MM.1S (cell line): ENCODE data around the gene ZNF724.

Experiments used
- DNase-seq: peaks from one replicate; pipeline ENCODE4 v3.0.0-alpha.2; 2015
- H2AFZ ChIP-seq: fragments of 300-600 bp; sonication (generic); 2 replicates; pipeline ENCODE4 v1.6.0; 2016; ENCODE audit warnings: antibody characterized with exemption, low read length
- H3F3A ChIP-seq: fragments of 300-600 bp; sonication (generic); 2 replicates; pipeline ENCODE4 v1.6.1; 2016; ENCODE audit warnings: mild to moderate bottlenecking, antibody characterized with exemption, low read length, moderate library complexity, mixed read lengths; ENCODE audit not compliant: insufficient read depth
- H3K27ac ChIP-seq: fragments of 300-600 bp; sonication (generic); 2 replicates; pipeline ENCODE4 v1.5.1; 2016; ENCODE audit warnings: mild to moderate bottlenecking, low read length
- H3K27me3 ChIP-seq: fragments of 300-600 bp; sonication (generic); replicated peaks from 2 replicates; pipeline ENCODE4 v1.6.0; 2016; ENCODE audit warnings: low read length; ENCODE audit not compliant: insufficient read depth
- H3K36me3 ChIP-seq: fragments of 300-600 bp; sonication (generic); replicated peaks from 2 replicates; pipeline ENCODE4 v1.6.1; 2016; ENCODE audit warnings: mild to moderate bottlenecking, low read length, mixed read lengths; ENCODE audit not compliant: insufficient read depth
- H3K4me1 ChIP-seq: fragments of 300-600 bp; sonication (generic); 2 replicates; pipeline ENCODE4 v1.6.1; 2016; ENCODE audit warnings: low read length, mixed read lengths
- H3K4me2 ChIP-seq: fragments of 300-600 bp; sonication (generic); 2 replicates; pipeline ENCODE4 v1.6.0; 2016; ENCODE audit warnings: low read depth, low read length
- H3K4me3 ChIP-seq: fragments of 300-600 bp; sonication (generic); 2 replicates; pipeline ENCODE4 v1.5.1; 2016; ENCODE audit warnings: low read length, mixed read lengths
- H3K79me2 ChIP-seq: fragments of 300-600 bp; sonication (generic); 2 replicates; pipeline ENCODE4 v1.6.1; 2016; ENCODE audit warnings: mixed run types, low read length, mixed read lengths
- H3K9ac ChIP-seq: fragments of 300-600 bp; sonication (generic); 2 replicates; pipeline ENCODE4 v1.6.1; 2016; ENCODE audit warnings: low read length, mixed read lengths
- H3K9me2 ChIP-seq: fragments of 300-600 bp; sonication (generic); replicated peaks from 2 replicates; pipeline ENCODE4 v1.6.1; 2016; ENCODE audit warnings: mild to moderate bottlenecking, low read length, mixed read lengths; ENCODE audit not compliant: insufficient read depth
- H3K9me3 ChIP-seq: fragments of 300-600 bp; sonication (generic); replicated peaks from 2 replicates; pipeline ENCODE4 v1.6.1; 2016; ENCODE audit warnings: mild to moderate bottlenecking, low read length, mixed read lengths; ENCODE audit not compliant: insufficient read depth
- H4K20me1 ChIP-seq: fragments of 300-600 bp; sonication (generic); 2 replicates; pipeline ENCODE4 v1.6.1; 2016; ENCODE audit warnings: mild to moderate bottlenecking, low read length, moderate library complexity, mixed read lengths; ENCODE audit not compliant: insufficient read depth
- EZH2 ChIP-seq: fragments of 300-600 bp; sonication (generic); optimal IDR thresholded peaks from 2 replicates; pipeline ENCODE3; 2017; ENCODE audit warnings: low read depth, mild to moderate bottlenecking, antibody characterized with exemption, low read length, mixed read lengths
- EZH2phosphoT487 ChIP-seq: fragments of 300-600 bp; sonication (generic); IDR thresholded peaks from 2 replicates; pipeline ENCODE4 v1.6.1; 2018; ENCODE audit warnings: antibody characterized with exemption, low read length
- TF ChIP-seq, protein P1 (sequence below): fragments of 300-600 bp; sonication (generic); IDR thresholded peaks from 2 replicates; pipeline ENCODE4 v1.5.1; 2016; ENCODE audit warnings: antibody characterized with exemption, low read length, mixed read lengths

The ZNF724 gene

DNA sequence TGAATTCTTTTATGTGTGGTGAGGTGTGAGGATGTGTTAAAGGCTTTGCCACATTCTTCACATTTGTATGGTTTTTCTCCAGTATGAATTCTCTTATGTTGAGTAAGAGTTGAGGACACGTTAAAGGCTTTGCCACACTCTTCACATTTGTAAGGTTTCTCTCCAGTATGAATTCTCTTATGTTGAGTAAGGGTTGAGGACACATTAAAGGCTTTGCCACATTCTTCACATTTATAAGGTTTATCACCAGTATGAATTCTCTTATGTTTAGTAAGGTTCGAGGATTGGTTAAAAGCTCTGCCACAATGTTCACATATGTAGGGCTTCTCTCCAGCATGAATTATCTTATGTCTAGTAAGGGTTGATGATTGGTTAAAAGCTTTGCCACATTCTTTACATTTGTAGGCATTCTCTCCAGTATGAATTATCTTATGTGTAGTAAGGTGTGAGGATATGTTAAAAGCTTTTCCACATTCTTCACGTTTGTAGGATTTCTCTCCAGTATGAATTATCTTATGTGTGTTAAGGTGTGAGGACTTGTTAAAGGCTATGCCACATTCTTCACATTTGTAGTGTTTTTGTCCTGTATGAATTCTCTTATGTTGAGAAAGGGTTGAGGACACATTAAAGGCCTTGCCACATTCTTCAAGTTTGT lies 27.1 kb downstream of the ZNF724 start:
- Histone ChIP-seq H3K9ac (no peak overlapping the region), H3K9me3 (no peaks in the 10 kb centered on the region), H2AFZ (no peak overlapping the region), H4K20me1 (no peaks in the 10 kb centered on the region), H3K27me3 (no peaks in the 10 kb centered on the region), H3K4me1 (no peaks in the 10 kb centered on the region), H3K9me2 (no peaks in the 10 kb centered on the region), H3K4me2 (no peak overlapping the region), H3K79me2 (no peaks in the 10 kb centered on the region), H3F3A (no peaks in the 10 kb centered on the region), H3K36me3 (peaks cover 21% of the 10 kb centered on the region), H3K4me3 (no peak overlapping the region), H3K27ac (no peak overlapping the region)
- no peak for DNase-seq
- no peak for TF ChIP-seq EZH2
- TF ChIP-seq, protein P1, sequence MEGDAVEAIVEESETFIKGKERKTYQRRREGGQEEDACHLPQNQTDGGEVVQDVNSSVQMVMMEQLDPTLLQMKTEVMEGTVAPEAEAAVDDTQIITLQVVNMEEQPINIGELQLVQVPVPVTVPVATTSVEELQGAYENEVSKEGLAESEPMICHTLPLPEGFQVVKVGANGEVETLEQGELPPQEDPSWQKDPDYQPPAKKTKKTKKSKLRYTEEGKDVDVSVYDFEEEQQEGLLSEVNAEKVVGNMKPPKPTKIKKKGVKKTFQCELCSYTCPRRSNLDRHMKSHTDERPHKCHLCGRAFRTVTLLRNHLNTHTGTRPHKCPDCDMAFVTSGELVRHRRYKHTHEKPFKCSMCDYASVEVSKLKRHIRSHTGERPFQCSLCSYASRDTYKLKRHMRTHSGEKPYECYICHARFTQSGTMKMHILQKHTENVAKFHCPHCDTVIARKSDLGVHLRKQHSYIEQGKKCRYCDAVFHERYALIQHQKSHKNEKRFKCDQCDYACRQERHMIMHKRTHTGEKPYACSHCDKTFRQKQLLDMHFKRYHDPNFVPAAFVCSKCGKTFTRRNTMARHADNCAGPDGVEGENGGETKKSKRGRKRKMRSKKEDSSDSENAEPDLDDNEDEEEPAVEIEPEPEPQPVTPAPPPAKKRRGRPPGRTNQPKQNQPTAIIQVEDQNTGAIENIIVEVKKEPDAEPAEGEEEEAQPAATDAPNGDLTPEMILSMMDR, result no peak
- TF ChIP-seq EZH2phosphoT487, result no peak

DNA sequence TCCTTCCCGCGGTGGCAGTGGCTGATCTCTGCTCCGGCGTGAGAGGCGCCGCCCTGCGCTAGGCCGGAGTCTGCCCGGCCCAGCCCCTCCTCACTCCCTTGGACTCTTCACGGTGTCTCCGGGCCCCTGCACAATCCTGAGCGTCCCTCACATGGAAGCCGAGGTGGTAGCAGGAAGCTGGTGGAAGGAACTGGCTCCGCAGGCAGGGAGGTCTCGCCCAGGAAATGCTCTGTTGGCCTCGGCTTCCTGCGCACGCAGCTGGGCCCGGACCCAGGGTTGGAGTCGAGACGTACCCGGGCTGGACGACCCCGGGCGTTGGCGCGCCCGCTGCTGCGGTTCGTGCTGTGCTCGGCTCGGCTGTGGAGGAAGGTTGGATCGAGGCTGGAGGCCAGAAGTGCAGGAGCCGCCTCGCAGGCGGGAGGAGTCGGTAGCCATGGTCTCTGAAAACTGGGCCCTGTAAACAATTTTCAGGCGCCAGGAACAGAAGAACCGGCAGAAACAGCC lies 46.3 kb downstream of the ZNF724 start:
- H3K4me2 ChIP-seq, result no peak overlapping the region
- no peaks in the 10 kb centered on the region for H3K9me2 ChIP-seq
- TF ChIP-seq, protein P1, result no peak
- TF ChIP-seq EZH2phosphoT487 (no peak), EZH2 (no peak)
- no peaks in the 10 kb centered on the region for H4K20me1 ChIP-seq
- H3K9me3 ChIP-seq, result no peaks in the 10 kb centered on the region
- no peaks in the 10 kb centered on the region for H3K27me3 ChIP-seq
- no peak for DNase-seq
- H3K4me1 ChIP-seq, result no peaks in the 10 kb centered on the region
- no peak overlapping the region for H3K9ac ChIP-seq
- H3K4me3 ChIP-seq, result no peak overlapping the region
- H3K79me2 ChIP-seq, result no peaks in the 10 kb centered on the region
- no peaks in the 10 kb centered on the region for H3K36me3 ChIP-seq
- no peaks in the 10 kb centered on the region for H3F3A ChIP-seq
- no peak overlapping the region for H2AFZ ChIP-seq
- H3K27ac ChIP-seq, result no peak overlapping the region

- H3K9me2 ChIP-seq, result no peaks in the 10 kb centered on the region
- H2AFZ ChIP-seq, result no peak overlapping the region
- H3K27ac ChIP-seq, result no peak overlapping the region
- H3K9ac ChIP-seq, result no peak overlapping the region
- H3K4me3 ChIP-seq, result no peak overlapping the region
- H4K20me1 ChIP-seq, result no peaks in the 10 kb centered on the region
- no peaks in the 10 kb centered on the region for H3K36me3 ChIP-seq
- H3K79me2 ChIP-seq, result no peaks in the 10 kb centered on the region
- TF ChIP-seq, protein P1, result no peak
- no peak for TF ChIP-seq EZH2phosphoT487
- TF ChIP-seq EZH2, result no peak
- no peaks in the 10 kb centered on the region for H3K4me1 ChIP-seq
- no peaks in the 10 kb centered on the region for H3K9me3 ChIP-seq
- H3K4me2 ChIP-seq, result no peak overlapping the region
- no peak for DNase-seq
- H3K27me3 ChIP-seq, result no peaks in the 10 kb centered on the region
- H3F3A ChIP-seq, result no peaks in the 10 kb centered on the region
These were observed 59.9 kb downstream of the ZNF724 start for GRCh38 chr19:23190341-23190740.
